Adipose tissue (tissue), 3 donors: Measurements from ENCODE around the gene CCR3. TPM values are rescaled to one million over a fixed set of nuclear protein-coding genes. Genes with fewer than 3 reads are reported as not detected.

ENCODE experiments used
- H3K27ac ChIP-seq: one replicate; pipeline ENCODE4 v1.5.1; 2013; ENCODE audit warnings: low read depth, low read length
- polyA plus RNA-seq, 3 donors: library from polyadenylated mRNA; stranded (reverse); fragments of 200-250 nt; gene quantifications; one replicate each; pipeline ENCODE4 v1.2.3, GENCODE V29; 2013
- donor health status: healthy with polysubstance abuse.
- donor health status: Bipolar disorder and iron deficiency.
- donor health status: healthy.

The CCR3 gene
- polyA plus RNA-seq, 3 donors = 0.04 TPM; not detected in 2

DNA sequence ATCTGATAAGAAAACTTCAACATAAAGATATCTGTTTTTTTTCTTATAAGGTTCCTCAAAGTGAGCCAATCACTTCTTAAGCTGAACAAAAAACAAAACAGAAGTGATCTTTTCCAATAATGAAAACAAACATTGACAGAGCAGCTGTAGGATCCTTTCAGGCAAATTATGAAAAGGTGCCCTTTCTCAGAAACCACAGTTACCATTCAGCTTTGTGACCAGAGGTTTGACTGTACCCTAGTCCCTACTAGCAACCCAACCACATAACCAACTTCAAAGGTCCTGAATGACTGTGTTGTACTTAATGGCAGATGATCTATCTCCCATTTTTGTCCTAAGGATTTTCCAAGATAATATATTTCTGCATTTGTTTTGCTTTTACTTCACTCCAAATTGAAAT lies 72.3 kb downstream of the CCR3 start:
- H3K27ac ChIP-seq = no peak overlapping the region

DNA sequence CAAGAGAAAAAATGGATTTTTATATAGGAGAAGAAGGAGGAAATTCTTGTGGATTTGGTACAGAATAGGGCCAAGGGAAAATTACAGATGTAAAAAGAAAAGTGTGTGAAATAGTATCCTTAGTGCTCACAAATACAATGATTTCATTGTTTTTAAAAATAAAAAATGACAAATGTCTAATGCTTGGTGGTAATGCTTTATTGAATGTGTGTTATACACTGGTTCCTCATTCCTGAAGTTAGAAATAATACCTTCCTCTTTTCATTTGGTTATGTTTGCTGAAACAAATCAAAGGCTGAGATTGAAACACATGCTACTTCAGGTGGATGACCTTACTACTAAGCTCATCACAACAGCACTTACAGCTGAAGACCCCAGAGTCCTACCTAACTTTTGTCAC lies 73.9 kb downstream of the CCR3 start:
- no peak overlapping the region for H3K27ac ChIP-seq

Other genes starting within 250 kb of the CCR3 start
- gene FYCO1, start 246.6 kb upstream of the CCR3 start, polyA plus RNA-seq = 10 to 100 TPM in 2 of 3 donors, 1 to 10 TPM in 1; 7.0 to 17.4 (median 14.3) TPM
- gene XCR1, start 215.0 kb upstream of the CCR3 start, polyA plus RNA-seq = under 1 TPM in 2 of 3 donors, not detected in 1; 0.01 to 0.06 TPM
- gene CCR1, start 34.1 kb upstream of the CCR3 start, polyA plus RNA-seq = 10 to 100 TPM in 1 of 3 donors, 1 to 10 TPM in 2; 1.3 to 15.5 (median 5.5) TPM
- 1 to 10 TPM in 1 of 3 donors, under 1 TPM in 2; 0.11 to 2.2 (median 0.32) TPM for gene CCR2, start 111.7 kb downstream of the CCR3 start, polyA plus RNA-seq
- gene CCR5, start 128.5 kb downstream of the CCR3 start, polyA plus RNA-seq = 1 to 10 TPM in 1 of 3 donors, under 1 TPM in 2; 0.22 to 1.1 (median 0.90) TPM
- 1 to 10 TPM in 2 of 3 donors, under 1 TPM in 1; 0.67 to 5.5 (median 2.0) TPM for gene CCRL2, start 164.8 kb downstream of the CCR3 start, polyA plus RNA-seq
- 10 to 100 TPM in 1 of 3 donors, 1 to 10 TPM in 2; 5.6 to 13.4 (median 9.1) TPM for gene LTF, start 222.4 kb downstream of the CCR3 start, polyA plus RNA-seq